Measurements from ENCODE around the gene WDR75.
A peak's percentile ranks its signal among the peaks of the same experiment; 100 is the strongest.

Gene WDR75

GRCh38 chr2:189439342-189439741 is 1.9 kb upstream of the WDR75 start:
- WGBS, 2 experiments, result no CpG with 5 or more reads among the region's 1 CpG
- no peaks in the 10 kb centered on the region for H3K9me3 ChIP-seq (ENCODE audit: control insufficient read depth, low read length)
- H3K36me3 ChIP-seq (ENCODE audit: control insufficient read depth, insufficient read depth, low read length), result no peaks in the 10 kb centered on the region
- peaks cover 5% of the 10 kb centered on the region for H3K4me1 ChIP-seq (ENCODE audit: control insufficient read depth, insufficient read depth, low read length)
- no peaks in the 10 kb centered on the region for H3K27me3 ChIP-seq (ENCODE audit: control insufficient read depth, insufficient read depth, low read length, poor library complexity, severe bottlenecking)
- no peak overlapping the region for H3K27ac ChIP-seq (ENCODE audit: insufficient read depth, low read depth, low read length, poor library complexity, severe bottlenecking)
- no peak overlapping the region for H3K4me3 ChIP-seq (ENCODE audit: insufficient read depth, low read depth, low read length)

GRCh38 chr2:189440644-189440946 is 679 bp upstream of the WDR75 start:
- H3K27me3 ChIP-seq (ENCODE audit: control insufficient read depth, insufficient read depth, low read length, poor library complexity, severe bottlenecking), result no peaks in the 10 kb centered on the region
- no peaks in the 10 kb centered on the region for H3K36me3 ChIP-seq (ENCODE audit: control insufficient read depth, insufficient read depth, low read length)
- H3K4me3 ChIP-seq (ENCODE audit: insufficient read depth, low read depth, low read length), result peak overlapping the region; percentile 74
- peaks cover 5% of the 10 kb centered on the region for H3K4me1 ChIP-seq (ENCODE audit: control insufficient read depth, insufficient read depth, low read length)
- no peaks in the 10 kb centered on the region for H3K9me3 ChIP-seq (ENCODE audit: control insufficient read depth, low read length)
- 1 to 2% methylated on average over 8 of the region's 8 CpGs for WGBS, 2 experiments
- peak overlapping the region; percentile 56 for H3K27ac ChIP-seq (ENCODE audit: insufficient read depth, low read depth, low read length, poor library complexity, severe bottlenecking)

- H3K36me3 ChIP-seq (ENCODE audit: control insufficient read depth, insufficient read depth, low read length), result no peaks in the 10 kb centered on the region
- 0 to 2% methylated on average over 11 to 12 of the region's 12 CpGs for WGBS, 2 experiments
- no peaks in the 10 kb centered on the region for H3K27me3 ChIP-seq (ENCODE audit: control insufficient read depth, insufficient read depth, low read length, poor library complexity, severe bottlenecking)
- peak overlapping the region; percentile 74 for H3K4me3 ChIP-seq (ENCODE audit: insufficient read depth, low read depth, low read length)
- H3K27ac ChIP-seq (ENCODE audit: insufficient read depth, low read depth, low read length, poor library complexity, severe bottlenecking), result peak overlapping the region; percentile 2
- H3K9me3 ChIP-seq (ENCODE audit: control insufficient read depth, low read length), result no peaks in the 10 kb centered on the region
- H3K4me1 ChIP-seq (ENCODE audit: control insufficient read depth, insufficient read depth, low read length), result peaks cover 5% of the 10 kb centered on the region
Measured at GRCh38 chr2:189441709-189442074, 418 bp downstream of the WDR75 start.

GRCh38 chr2:189442468-189442867 is 1.2 kb downstream of the WDR75 start:
- H3K36me3 ChIP-seq (ENCODE audit: control insufficient read depth, insufficient read depth, low read length), result no peaks in the 10 kb centered on the region
- peaks cover 5% of the 10 kb centered on the region for H3K4me1 ChIP-seq (ENCODE audit: control insufficient read depth, insufficient read depth, low read length)
- H3K4me3 ChIP-seq (ENCODE audit: insufficient read depth, low read depth, low read length), result peak overlapping the region; percentile 74
- WGBS, 2 experiments, result 93 to 94% methylated on average over 10 of the region's 10 CpGs
- H3K9me3 ChIP-seq (ENCODE audit: control insufficient read depth, low read length), result no peaks in the 10 kb centered on the region
- H3K27me3 ChIP-seq (ENCODE audit: control insufficient read depth, insufficient read depth, low read length, poor library complexity, severe bottlenecking), result no peaks in the 10 kb centered on the region
- no peak overlapping the region for H3K27ac ChIP-seq (ENCODE audit: insufficient read depth, low read depth, low read length, poor library complexity, severe bottlenecking)

- WGBS, 2 experiments, result 86 to 100% methylated on average over 1 of the region's 1 CpG
- H3K27me3 ChIP-seq (ENCODE audit: control insufficient read depth, insufficient read depth, low read length, poor library complexity, severe bottlenecking), result no peaks in the 10 kb centered on the region
- peaks cover 5% of the 10 kb centered on the region for H3K4me1 ChIP-seq (ENCODE audit: control insufficient read depth, insufficient read depth, low read length)
- H3K36me3 ChIP-seq (ENCODE audit: control insufficient read depth, insufficient read depth, low read length), result no peaks in the 10 kb centered on the region
- H3K27ac ChIP-seq (ENCODE audit: insufficient read depth, low read depth, low read length, poor library complexity, severe bottlenecking), result no peak overlapping the region
- H3K9me3 ChIP-seq (ENCODE audit: control insufficient read depth, low read length), result no peaks in the 10 kb centered on the region
- H3K4me3 ChIP-seq (ENCODE audit: insufficient read depth, low read depth, low read length), result no peak overlapping the region
Measured at GRCh38 chr2:189444322-189444721, 3.0 kb downstream of the WDR75 start.

- H3K9me3 ChIP-seq (ENCODE audit: control insufficient read depth, low read length), result no peaks in the 10 kb centered on the region
- H3K27me3 ChIP-seq (ENCODE audit: control insufficient read depth, insufficient read depth, low read length, poor library complexity, severe bottlenecking), result no peaks in the 10 kb centered on the region
- WGBS, 2 experiments, result 95 to 98% methylated on average over 2 of the region's 2 CpGs
- H3K36me3 ChIP-seq (ENCODE audit: control insufficient read depth, insufficient read depth, low read length), result peaks cover 9% of the 10 kb centered on the region
- H3K4me1 ChIP-seq (ENCODE audit: control insufficient read depth, insufficient read depth, low read length), result no peaks in the 10 kb centered on the region
- H3K27ac ChIP-seq (ENCODE audit: insufficient read depth, low read depth, low read length, poor library complexity, severe bottlenecking), result no peak overlapping the region
- H3K4me3 ChIP-seq (ENCODE audit: insufficient read depth, low read depth, low read length), result no peak overlapping the region
Measured at GRCh38 chr2:189446780-189447179, 5.5 kb downstream of the WDR75 start.

- Histone ChIP-seq H3K27me3 (ENCODE audit: control insufficient read depth, insufficient read depth, low read length, poor library complexity, severe bottlenecking) (no peaks in the 10 kb centered on the region), H3K27ac (ENCODE audit: insufficient read depth, low read depth, low read length, poor library complexity, severe bottlenecking) (no peak overlapping the region), H3K9me3 (ENCODE audit: control insufficient read depth, low read length) (no peaks in the 10 kb centered on the region), H3K4me3 (ENCODE audit: insufficient read depth, low read depth, low read length) (no peak overlapping the region), H3K36me3 (ENCODE audit: control insufficient read depth, insufficient read depth, low read length) (peaks cover 42% of the 10 kb centered on the region), H3K4me1 (ENCODE audit: control insufficient read depth, insufficient read depth, low read length) (no peaks in the 10 kb centered on the region)
- 95 to 98% methylated on average over 2 of the region's 2 CpGs for WGBS, 2 experiments
Measured at GRCh38 chr2:189454009-189454408, 12.7 kb downstream of the WDR75 start.

GRCh38 chr2:189465076-189465475 is 23.8 kb downstream of the WDR75 start:
- no peaks in the 10 kb centered on the region for H3K9me3 ChIP-seq (ENCODE audit: control insufficient read depth, low read length)
- peaks cover 54% of the 10 kb centered on the region for H3K36me3 ChIP-seq (ENCODE audit: control insufficient read depth, insufficient read depth, low read length)
- H3K27ac ChIP-seq (ENCODE audit: insufficient read depth, low read depth, low read length, poor library complexity, severe bottlenecking), result no peak overlapping the region
- WGBS, 2 experiments, result 93 to 100% methylated on average over 1 of the region's 1 CpG
- no peak overlapping the region for H3K4me3 ChIP-seq (ENCODE audit: insufficient read depth, low read depth, low read length)
- no peaks in the 10 kb centered on the region for H3K4me1 ChIP-seq (ENCODE audit: control insufficient read depth, insufficient read depth, low read length)
- no peaks in the 10 kb centered on the region for H3K27me3 ChIP-seq (ENCODE audit: control insufficient read depth, insufficient read depth, low read length, poor library complexity, severe bottlenecking)

GRCh38 chr2:189465478-189465877 is 24.2 kb downstream of the WDR75 start:
- H3K27me3 ChIP-seq (ENCODE audit: control insufficient read depth, insufficient read depth, low read length, poor library complexity, severe bottlenecking), result no peaks in the 10 kb centered on the region
- H3K4me1 ChIP-seq (ENCODE audit: control insufficient read depth, insufficient read depth, low read length), result no peaks in the 10 kb centered on the region
- H3K4me3 ChIP-seq (ENCODE audit: insufficient read depth, low read depth, low read length), result no peak overlapping the region
- WGBS, 2 experiments, result 94 to 95% methylated on average over 3 of the region's 3 CpGs
- peaks cover 53% of the 10 kb centered on the region for H3K36me3 ChIP-seq (ENCODE audit: control insufficient read depth, insufficient read depth, low read length)
- no peaks in the 10 kb centered on the region for H3K9me3 ChIP-seq (ENCODE audit: control insufficient read depth, low read length)
- H3K27ac ChIP-seq (ENCODE audit: insufficient read depth, low read depth, low read length, poor library complexity, severe bottlenecking), result no peak overlapping the region

GRCh38 chr2:189466046-189466445 is 24.8 kb downstream of the WDR75 start:
- Histone ChIP-seq H3K27ac (ENCODE audit: insufficient read depth, low read depth, low read length, poor library complexity, severe bottlenecking) (no peak overlapping the region), H3K4me3 (ENCODE audit: insufficient read depth, low read depth, low read length) (no peak overlapping the region), H3K4me1 (ENCODE audit: control insufficient read depth, insufficient read depth, low read length) (no peaks in the 10 kb centered on the region), H3K9me3 (ENCODE audit: control insufficient read depth, low read length) (no peaks in the 10 kb centered on the region), H3K27me3 (ENCODE audit: control insufficient read depth, insufficient read depth, low read length, poor library complexity, severe bottlenecking) (no peaks in the 10 kb centered on the region), H3K36me3 (ENCODE audit: control insufficient read depth, insufficient read depth, low read length) (peaks cover 54% of the 10 kb centered on the region)
- 89 to 95% methylated on average over 2 to 4 of the region's 4 CpGs for WGBS, 2 experiments

- peaks cover 60% of the 10 kb centered on the region for H3K36me3 ChIP-seq (ENCODE audit: control insufficient read depth, insufficient read depth, low read length)
- H3K4me3 ChIP-seq (ENCODE audit: insufficient read depth, low read depth, low read length), result no peak overlapping the region
- no peak overlapping the region for H3K27ac ChIP-seq (ENCODE audit: insufficient read depth, low read depth, low read length, poor library complexity, severe bottlenecking)
- H3K4me1 ChIP-seq (ENCODE audit: control insufficient read depth, insufficient read depth, low read length), result no peaks in the 10 kb centered on the region
- no peaks in the 10 kb centered on the region for H3K9me3 ChIP-seq (ENCODE audit: control insufficient read depth, low read length)
- H3K27me3 ChIP-seq (ENCODE audit: control insufficient read depth, insufficient read depth, low read length, poor library complexity, severe bottlenecking), result no peaks in the 10 kb centered on the region
Measured at GRCh38 chr2:189466656-189467055, 25.4 kb downstream of the WDR75 start.
